SH-SY5Y (cell line): ENCODE data around the gene ANGPTL4.

ENCODE experiments used
- GATA2 ChIP-seq: IDR thresholded peaks from 2 replicates; pipeline ENCODE4 v1.6.1; 2011; ENCODE audit warnings: mild to moderate bottlenecking, low read depth, low read length
- GATA3 ChIP-seq: IDR thresholded peaks from 2 replicates; pipeline ENCODE4 v1.6.1; 2011; ENCODE audit warnings: low read depth, mild to moderate bottlenecking, low read length, moderate library complexity

GRCh38 chr19:8398311-8398771, 34.4 kb downstream of the ANGPTL4 start:
- TF ChIP-seq GATA2 (no peak), GATA3 (no peak)
